RKO (cell line): ENCODE data around the gene ORC1.
A peak's percentile ranks its signal among the peaks of the same experiment; 100 is the strongest.

ENCODE experiments used
- DNase-seq: peaks from one replicate; pipeline ENCODE4 v3.0.0-alpha.2; 2016; ENCODE audit warnings: low spot score

ORC1 gene

DNA sequence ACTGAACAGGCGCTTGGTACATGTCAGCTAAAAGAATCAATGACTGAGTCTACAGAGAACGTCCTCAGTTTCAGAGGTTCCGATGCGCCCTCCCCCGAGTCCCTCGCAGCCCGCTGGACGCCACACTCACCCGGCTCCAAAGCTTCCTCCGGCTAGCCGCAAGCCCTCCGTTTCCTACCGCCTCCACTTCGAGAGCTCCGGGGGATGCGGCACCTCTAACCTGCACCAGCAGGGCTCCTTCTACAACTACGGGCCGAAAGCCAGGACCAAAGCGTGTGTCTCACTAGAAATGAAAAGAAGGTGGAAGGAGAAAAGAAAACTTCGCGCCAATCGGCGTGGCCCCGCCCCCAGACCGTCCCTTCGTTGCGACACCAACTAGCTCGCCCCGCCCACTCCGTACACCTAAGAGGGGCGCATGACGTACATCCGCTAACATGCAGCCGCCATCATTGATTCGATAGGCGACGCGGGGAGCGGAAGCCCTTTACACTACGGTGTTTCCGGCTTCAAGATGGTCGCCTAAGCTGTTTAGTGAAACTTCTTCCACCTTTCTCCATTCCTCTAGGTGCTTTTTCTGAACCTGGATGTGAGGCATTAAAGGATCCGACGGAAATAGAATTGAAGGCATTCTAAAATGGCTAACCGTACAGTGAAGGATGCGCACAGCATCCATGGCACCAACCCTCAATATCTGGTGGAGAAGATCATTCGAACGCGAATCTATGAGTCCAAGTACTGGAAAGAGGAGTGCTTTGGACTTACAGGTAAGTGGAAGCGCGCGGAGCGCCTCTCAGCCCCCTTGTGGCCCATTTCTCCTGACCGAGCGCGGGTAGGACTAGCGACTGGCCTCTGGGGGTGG is at the start of gene ORC1, which contains the start of gene PRPF38A:
Gene ORC1 (minus strand): TSS at position 308 of the 859 bp plus-strand sequence. CDS start 2,200 bp downstream, outside the sequence.
Gene PRPF38A (plus strand): TSS at position 487 of the 859 bp plus-strand sequence. CDS start 148 bp downstream, at position 635.
- peak; percentile 98 for DNase-seq

DNA sequence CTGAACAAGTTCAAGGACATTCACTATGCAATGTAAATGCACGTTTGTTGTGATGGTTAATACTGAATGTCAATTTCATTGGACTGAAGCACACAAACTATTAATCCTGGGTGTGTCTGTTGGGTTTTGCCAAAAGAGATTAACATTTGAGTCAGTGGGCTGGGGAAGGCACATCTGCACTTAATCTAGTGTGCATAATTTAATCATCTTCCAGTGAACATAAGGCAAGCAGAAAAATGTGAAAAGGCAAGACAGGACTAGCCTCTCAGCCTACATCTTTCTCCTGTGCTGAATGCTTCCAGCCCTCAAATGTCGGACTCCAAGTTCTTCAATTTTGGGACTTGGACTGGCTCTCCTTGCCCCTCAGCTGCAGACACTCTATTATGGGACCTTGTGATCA is 40.2 kb upstream of the ORC1 start:
- DNase-seq = no peak

GRCh38 chr1:52439976-52440375 is 35.8 kb upstream of the ORC1 start:
- DNase-seq = no peak

GRCh38 chr1:52436817-52437216 is 32.6 kb upstream of the ORC1 start:
- DNase-seq = no peak

DNA sequence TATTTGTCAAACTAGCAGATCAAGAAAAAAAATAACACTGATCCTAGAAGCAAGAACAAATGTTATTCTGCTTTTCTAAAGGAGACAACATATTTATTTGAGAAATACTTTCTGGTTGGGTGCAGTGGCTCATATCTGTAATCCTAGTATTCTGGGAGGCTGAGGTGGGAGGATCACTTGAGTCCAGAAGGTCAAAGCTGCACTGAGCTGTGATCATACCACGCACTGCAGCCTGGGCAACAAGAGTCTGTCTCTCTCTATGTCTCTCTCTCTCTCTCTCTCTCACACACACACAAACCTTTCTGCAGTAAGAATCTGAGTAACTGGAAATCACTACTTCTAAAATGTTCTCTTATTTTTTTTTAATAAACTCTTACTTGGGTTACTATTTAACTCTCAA is 31.4 kb upstream of the ORC1 start:
- DNase-seq = no peak

DNA sequence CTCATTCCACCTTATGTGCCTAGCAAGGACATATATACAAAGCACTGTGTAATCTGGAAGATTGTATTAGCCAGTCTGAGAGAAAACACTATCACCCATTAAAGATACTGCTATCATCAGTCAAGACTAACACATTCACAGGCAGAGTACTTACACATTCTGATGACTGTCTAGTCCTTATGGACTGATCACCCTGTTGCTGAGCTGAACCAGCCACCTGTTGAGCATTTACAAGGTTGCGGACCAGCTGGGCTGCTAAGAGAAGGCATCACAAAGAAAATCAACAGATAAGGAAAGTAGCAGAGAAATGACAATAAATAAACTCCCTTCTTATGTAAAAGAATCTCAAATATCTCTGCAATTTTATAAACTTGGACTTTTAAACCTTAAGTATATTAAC is 31.0 kb upstream of the ORC1 start:
- DNase-seq = no peak

DNA sequence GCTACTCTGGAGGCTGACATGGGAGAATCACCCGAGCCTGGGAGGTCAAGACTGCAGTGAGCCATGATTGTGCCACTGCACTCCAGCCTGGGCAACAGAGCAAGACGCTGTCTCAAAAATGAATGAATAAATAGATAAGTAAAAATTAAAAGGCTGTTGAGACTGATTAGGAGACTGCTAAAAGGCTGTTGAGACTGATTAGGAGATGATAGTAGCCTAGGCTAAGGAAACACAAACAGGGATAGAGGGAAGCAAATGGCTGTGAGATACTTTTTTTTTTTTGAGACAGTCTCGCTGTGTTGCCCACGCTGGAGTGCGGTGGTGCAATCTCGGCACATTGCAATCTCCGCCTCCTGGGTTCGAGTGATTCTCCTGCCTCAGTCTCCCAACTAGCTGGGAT is 28.6 kb upstream of the ORC1 start:
- no peak for DNase-seq

GRCh38 chr1:52427152-52427551 is 22.9 kb upstream of the ORC1 start:
- no peak for DNase-seq

- DNase-seq = no peak
Observed at GRCh38 chr1:52426371-52426770, 22.1 kb upstream of the ORC1 start.

- DNase-seq = no peak
Observed at GRCh38 chr1:52424813-52425212, 20.6 kb upstream of the ORC1 start.

- DNase-seq = no peak
Observed at GRCh38 chr1:52424231-52424636, 20.0 kb upstream of the ORC1 start.

GRCh38 chr1:52423771-52424170 is 19.5 kb upstream of the ORC1 start:
- DNase-seq = no peak

DNA sequence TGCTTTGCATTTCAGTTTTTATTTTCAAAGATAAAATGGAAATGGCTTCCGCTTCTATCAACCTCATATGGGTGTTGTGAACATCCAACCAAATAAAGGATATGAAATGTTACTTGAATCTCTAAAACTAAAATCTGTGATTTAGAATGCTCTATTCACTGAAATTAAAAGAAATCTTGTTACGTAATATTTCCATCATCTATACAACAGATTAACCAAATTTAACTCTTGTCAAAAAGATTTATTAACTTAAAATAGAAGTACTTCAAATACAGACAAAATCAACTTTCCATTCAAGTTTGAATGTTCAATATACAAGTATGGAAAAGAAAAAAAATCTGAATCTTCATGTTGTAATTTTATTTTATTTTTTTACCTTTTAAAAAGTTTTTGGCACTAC is 18.8 kb upstream of the ORC1 start:
- DNase-seq = no peak

GRCh38 chr1:52420713-52421112 is 16.5 kb upstream of the ORC1 start:
- no peak for DNase-seq

- no peak for DNase-seq
Observed at GRCh38 chr1:52416811-52417210, 12.6 kb upstream of the ORC1 start.

DNA sequence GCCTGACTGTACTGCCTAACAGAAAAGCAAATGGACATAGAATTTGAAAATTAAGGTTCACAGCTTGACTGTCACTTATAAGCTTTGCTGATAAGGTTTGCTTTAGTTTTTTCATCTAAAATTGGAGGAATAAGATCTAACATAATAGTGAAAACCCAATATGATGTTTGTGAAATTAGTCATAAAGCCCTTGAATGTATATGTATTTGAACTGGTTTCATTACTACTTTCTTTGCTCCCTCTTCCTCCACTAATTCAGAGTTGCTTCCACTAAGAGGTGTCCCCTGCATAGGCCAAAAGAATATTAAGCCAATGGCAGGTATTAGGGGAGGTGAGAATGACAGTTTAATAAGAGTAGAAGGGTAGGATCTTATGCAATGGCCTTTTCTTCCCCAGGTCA is 10.7 kb upstream of the ORC1 start:
- DNase-seq = no peak

GRCh38 chr1:52413410-52413989 is 9.3 kb upstream of the ORC1 start:
- peak; percentile 18 for DNase-seq

GRCh38 chr1:52404975-52405338 is 734 bp upstream of the ORC1 start:
- DNase-seq = no peak

DNA sequence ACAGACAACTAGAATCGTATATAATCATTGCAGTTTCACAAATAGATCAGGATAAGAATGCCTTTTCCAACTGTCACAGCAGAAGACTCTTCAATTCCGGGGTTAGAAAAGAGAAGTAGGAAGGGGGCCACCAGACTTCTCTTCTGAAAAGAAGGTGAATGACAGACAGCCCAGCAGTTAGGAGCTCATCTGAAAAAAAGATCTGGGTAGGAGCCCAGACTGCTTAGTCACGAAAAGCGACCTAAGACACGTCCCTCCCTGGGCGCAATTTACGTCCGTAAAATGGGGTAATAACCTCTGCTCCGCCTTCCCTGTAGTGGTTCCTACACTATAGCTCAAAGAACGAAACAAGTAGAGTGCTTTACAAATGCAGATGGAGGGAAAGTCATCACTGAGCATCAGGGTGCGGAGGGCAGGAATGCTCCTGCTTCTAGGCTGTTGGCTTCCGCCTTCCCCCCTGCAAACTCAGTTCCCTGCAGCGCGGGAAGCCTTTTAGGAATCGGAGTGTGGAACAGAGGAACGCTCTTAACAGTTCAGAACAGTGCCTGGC is 582 bp downstream of the ORC1 start:
- peak; percentile 92 for DNase-seq

DNA sequence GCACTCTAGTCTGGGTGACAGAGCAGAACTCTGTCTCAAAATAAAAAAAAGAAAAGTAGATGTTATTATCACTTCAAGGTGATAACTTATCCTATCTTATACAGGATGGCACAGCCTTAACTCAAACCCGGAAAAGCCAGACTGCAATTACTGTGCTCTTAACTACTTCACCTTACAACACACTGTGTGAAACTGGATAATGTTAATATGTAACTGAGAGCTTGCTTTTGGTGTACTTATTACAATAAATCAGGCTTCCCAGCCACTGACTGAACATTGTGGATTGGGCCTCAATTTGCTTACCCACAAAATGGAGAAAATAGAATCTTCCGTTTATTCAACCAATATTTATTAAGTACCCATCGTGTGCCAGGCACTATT is 1.4 kb downstream of the ORC1 start:
- DNase-seq = peak; percentile 13

- DNase-seq = no peak
Observed at GRCh38 chr1:52400131-52400530, 4.1 kb downstream of the ORC1 start.

DNA sequence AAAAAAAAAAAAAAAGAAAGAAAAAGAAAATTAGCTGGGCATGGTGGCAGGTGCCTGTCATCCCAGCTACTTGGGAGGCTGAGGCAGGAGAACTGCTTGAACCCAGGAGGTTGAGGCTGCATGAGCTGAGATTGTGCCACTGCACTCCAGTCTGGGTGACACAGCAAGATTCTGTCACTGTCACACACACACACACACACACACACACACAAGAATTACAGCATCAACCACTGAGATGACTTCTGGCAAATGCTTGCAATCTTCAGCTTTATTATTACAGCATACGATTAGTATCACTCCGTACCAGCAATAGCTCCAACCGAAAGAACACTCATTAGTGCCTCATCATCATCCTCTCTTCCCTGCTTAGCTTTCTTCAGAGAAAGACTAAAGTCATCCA is 4.6 kb downstream of the ORC1 start:
- no peak for DNase-seq

GRCh38 chr1:52393174-52393573 is 11.0 kb downstream of the ORC1 start:
- no peak for DNase-seq
